ENCODE results near the gene MYL7. TPM values are rescaled to one million over a fixed set of nuclear protein-coding genes. Genes with fewer than 3 reads are reported as not detected.

Gene MYL7
- total RNA-seq, 1 experiment from 2014 or later = not detected

DNA sequence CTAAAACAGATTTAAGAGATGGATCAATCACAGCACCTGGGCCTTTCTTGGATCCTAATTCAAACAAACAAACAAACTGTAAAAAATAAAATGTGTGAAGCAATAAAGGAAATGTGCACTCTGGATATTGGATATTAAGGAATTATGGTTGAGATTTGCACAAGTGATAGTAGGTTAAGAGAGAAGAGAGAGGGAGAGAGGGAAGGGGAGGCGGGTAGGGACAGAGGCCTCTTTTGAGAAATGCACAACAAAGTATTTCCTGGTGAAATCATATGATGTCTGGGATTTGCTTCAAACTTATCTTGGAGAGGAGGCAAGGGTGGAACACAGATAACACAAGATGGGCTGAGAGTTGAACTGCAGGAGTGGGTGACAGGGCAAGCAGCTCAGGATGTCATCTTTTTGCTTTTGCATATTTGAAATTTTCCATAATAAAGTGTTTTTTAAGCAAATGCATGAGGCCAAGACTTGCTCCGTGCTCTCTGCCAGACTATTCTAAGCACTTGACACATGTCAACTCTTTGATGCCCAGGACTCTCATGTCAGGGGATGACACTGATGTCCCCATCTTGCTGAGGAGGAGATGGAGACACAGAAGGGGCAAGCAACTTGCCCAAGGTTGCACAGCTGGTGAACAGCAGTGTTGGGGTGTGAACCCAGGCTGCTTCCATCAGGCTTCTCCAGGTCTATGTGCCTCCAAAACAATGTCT is 46.1 kb downstream of the MYL7 start:
- RAD21 ChIA-PET (ENCODE audit: low non-redundant PET in 1 of 2, low total read pairs in 2 of 2, uncharacterized antibody in 2 of 2, unreplicated experiment in 2 of 2) = no interaction called here
- TF ChIP-seq CEBPB (IDR thresholded peaks at IDR 0.05; ENCODE audit: low read depth) = no peak
- TF ChIP-seq, protein P1, sequence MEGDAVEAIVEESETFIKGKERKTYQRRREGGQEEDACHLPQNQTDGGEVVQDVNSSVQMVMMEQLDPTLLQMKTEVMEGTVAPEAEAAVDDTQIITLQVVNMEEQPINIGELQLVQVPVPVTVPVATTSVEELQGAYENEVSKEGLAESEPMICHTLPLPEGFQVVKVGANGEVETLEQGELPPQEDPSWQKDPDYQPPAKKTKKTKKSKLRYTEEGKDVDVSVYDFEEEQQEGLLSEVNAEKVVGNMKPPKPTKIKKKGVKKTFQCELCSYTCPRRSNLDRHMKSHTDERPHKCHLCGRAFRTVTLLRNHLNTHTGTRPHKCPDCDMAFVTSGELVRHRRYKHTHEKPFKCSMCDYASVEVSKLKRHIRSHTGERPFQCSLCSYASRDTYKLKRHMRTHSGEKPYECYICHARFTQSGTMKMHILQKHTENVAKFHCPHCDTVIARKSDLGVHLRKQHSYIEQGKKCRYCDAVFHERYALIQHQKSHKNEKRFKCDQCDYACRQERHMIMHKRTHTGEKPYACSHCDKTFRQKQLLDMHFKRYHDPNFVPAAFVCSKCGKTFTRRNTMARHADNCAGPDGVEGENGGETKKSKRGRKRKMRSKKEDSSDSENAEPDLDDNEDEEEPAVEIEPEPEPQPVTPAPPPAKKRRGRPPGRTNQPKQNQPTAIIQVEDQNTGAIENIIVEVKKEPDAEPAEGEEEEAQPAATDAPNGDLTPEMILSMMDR (IDR thresholded peaks at IDR 0.05 in 2 of 3, conservative IDR thresholded peaks at IDR 0.05 in 1 of 3; ENCODE audit: borderline replicate concordance in 1 of 3, insufficient read depth in 1 of 3, low read depth in 2 of 3, low read length in 2 of 3) = no peak
- no peak for TF ChIP-seq POLR2AphosphoS5 (IDR thresholded peaks at IDR 0.05; ENCODE audit: low read depth, low read length)
- TF ChIP-seq JUND (IDR thresholded peaks at IDR 0.05) = no peak
- no peak for TF ChIP-seq SP1 (IDR thresholded peaks at IDR 0.05; ENCODE audit: low read depth)
- TF ChIP-seq, protein P2, sequence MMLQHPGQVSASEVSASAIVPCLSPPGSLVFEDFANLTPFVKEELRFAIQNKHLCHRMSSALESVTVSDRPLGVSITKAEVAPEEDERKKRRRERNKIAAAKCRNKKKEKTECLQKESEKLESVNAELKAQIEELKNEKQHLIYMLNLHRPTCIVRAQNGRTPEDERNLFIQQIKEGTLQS (IDR thresholded peaks at IDR 0.05) = no peak
- TF ChIP-seq, protein P3, sequence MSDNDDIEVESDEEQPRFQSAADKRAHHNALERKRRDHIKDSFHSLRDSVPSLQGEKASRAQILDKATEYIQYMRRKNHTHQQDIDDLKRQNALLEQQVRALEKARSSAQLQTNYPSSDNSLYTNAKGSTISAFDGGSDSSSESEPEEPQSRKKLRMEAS (IDR thresholded peaks at IDR 0.05) = no peak
- no peak for TF ChIP-seq ZNF274 (IDR thresholded peaks at IDR 0.05; ENCODE audit: low read depth, low read length)
- TF ChIP-seq, protein P4, sequence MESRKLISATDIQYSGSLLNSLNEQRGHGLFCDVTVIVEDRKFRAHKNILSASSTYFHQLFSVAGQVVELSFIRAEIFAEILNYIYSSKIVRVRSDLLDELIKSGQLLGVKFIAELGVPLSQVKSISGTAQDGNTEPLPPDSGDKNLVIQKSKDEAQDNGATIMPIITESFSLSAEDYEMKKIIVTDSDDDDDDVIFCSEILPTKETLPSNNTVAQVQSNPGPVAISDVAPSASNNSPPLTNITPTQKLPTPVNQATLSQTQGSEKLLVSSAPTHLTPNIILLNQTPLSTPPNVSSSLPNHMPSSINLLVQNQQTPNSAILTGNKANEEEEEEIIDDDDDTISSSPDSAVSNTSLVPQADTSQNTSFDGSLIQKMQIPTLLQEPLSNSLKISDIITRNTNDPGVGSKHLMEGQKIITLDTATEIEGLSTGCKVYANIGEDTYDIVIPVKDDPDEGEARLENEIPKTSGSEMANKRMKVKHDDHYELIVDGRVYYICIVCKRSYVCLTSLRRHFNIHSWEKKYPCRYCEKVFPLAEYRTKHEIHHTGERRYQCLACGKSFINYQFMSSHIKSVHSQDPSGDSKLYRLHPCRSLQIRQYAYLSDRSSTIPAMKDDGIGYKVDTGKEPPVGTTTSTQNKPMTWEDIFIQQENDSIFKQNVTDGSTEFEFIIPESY (IDR thresholded peaks at IDR 0.05; ENCODE audit: extremely low read depth, insufficient replicate concordance, low read length) = no peak
- no peak for TF ChIP-seq YY1 (IDR thresholded peaks at IDR 0.05; ENCODE audit: extremely low read depth, insufficient replicate concordance, low read depth, low read length)
- no peak for TF ChIP-seq ZFX (IDR thresholded peaks at IDR 0.05)
- no peak for TF ChIP-seq SRF (IDR thresholded peaks at IDR 0.05; ENCODE audit: low read depth)
- H3K79me2 ChIP-seq (ENCODE audit: insufficient read depth, low read length) = no peaks in the 10 kb centered on the region
- DNase-seq (ENCODE audit: low read depth, low spot score) (no peak), ATAC-seq (no peak)
- H4K20me1 ChIP-seq (ENCODE audit: insufficient read depth) = no peaks in the 10 kb centered on the region
- no peak overlapping the region for H3K27ac ChIP-seq (ENCODE audit: low read depth, low read length)
- H3K4me1 ChIP-seq (ENCODE audit: control insufficient read depth in 1 of 2, insufficient read depth in 2 of 2, low read length in 2 of 2) = no peaks in the 10 kb centered on the region
- H3K4me3 ChIP-seq (replicated peaks in 1 of 2; ENCODE audit: low read depth in 1 of 2, low read length in 2 of 2) = no peak overlapping the region
- H3K27me3 ChIP-seq (ENCODE audit: insufficient read depth, low read length) = no peaks in the 10 kb centered on the region
- BruUV-seq (replicated peaks) = no TSS peak
- POLR2A ChIA-PET = no interaction called here
- CTCF ChIA-PET = no interaction called here
- no peaks in the 10 kb centered on the region for H3K9me2 ChIP-seq (ENCODE audit: insufficient read depth)
- H3K9ac ChIP-seq (ENCODE audit: low read length) = no peak overlapping the region
- intact Hi-C loops (cut with micrococcal nuclease) = no loop called here
- H2AFZ ChIP-seq (ENCODE audit: low read depth, low read length, poor library complexity, severe bottlenecking) = no peak overlapping the region
- H3K4me2 ChIP-seq (ENCODE audit: low read length) = no peak overlapping the region
- no peaks in the 10 kb centered on the region for H3K9me3 ChIP-seq (ENCODE audit: control insufficient read depth in 1 of 2, insufficient read depth in 1 of 2, low read depth in 1 of 2, low read length in 2 of 2)
- H3K36me3 ChIP-seq (ENCODE audit: control insufficient read depth in 1 of 2, insufficient read depth in 2 of 2, low read length in 2 of 2) = no peaks in the 10 kb centered on the region

Measured in HCT116 (cell line).